GM18505 (cell line): ENCODE results near the gene POLR3B.
"Not testable (repeated sequence)": the region's sequence is repeated elsewhere in the genome, so short reads cannot be mapped to it uniquely, and the experiment has no call there.

Source experiments
- ATAC-seq: cut with Tn5 transposase; IDR thresholded peaks from one replicate; pipeline ENCODE4 v1.9.1; 2021; ENCODE audit not compliant: unreplicated experiment
- POLR2A ChIP-seq: IDR thresholded peaks from 4 replicates; pipeline ENCODE4 v1.6.1; 2011; ENCODE audit warnings: borderline replicate concordance; ENCODE audit not compliant: insufficient read depth, insufficient read length; ENCODE audit errors: extremely low read depth

Gene POLR3B

GRCh38 chr12:106357549-106358395, at the start of gene POLR3B:
Gene POLR3B (plus strand): TSS chr12:106357748. CDS start chr12:106357880, 132 bp downstream.
- ATAC-seq, result peak; percentile 89
- peak; percentile 90 for TF ChIP-seq POLR2A

GRCh38 chr12:106308121-106308520, 49.4 kb upstream of the POLR3B start:
- ATAC-seq, result no peak
- no peak for TF ChIP-seq POLR2A

DNA sequence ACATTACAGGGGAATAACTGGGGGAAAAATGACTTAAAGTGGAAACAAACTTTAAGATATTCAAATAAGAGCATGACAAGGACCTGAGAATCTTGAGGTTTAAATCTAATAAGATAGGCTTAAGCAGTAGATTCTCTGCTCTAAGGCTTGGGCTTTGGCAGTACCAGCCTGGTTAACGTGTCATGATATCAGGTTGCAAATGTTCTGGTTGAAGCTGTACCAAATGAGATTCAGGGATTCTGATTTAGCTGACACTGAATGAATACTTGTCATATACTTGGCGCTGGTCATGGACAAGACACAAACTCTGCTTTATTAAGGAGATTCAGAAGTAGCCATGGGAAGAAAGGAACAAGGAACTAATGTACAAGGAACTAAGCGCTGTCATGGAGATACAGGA, 48.9 kb upstream of the POLR3B start:
- ATAC-seq, result no peak
- no peak for TF ChIP-seq POLR2A

DNA sequence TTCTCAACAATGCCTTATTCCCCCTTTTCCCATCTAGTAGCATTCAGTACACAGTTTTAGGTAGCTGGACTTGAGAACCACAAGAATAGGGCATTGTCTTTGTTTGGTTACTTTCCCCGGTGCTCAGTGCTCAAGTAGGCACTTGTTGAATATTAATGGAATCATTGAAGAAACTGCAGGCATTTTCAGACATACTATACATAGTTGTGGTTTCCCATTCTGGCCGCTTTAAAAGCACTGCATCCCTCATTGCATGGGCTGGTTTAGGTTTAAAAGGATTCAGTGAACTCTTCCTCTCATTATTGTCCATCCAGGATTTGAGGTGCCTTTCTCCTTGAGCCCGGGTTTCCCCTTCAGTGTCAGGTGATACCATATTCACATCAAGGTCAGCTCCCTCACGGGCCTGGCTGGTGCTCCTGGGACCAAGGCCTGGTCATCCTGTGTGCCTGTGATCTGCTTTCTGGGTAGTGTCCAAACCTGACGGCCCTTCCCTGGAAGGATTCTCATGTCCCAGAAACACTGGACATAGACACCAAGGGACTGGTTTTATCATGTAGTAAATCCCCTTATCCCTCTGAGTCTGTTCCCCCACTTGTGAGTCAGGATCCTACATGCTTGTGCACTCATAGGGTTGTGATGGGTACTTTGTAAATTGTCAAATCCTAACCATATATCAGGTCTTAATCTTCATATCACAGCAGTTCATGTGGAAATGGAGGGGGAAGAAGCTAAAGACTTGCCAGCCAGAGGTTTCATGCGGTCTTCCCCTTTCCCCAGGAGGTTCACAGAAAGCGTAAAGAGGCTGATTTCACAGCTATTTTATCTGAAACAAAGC, 47.7 kb upstream of the POLR3B start:
- no peak for TF ChIP-seq POLR2A
- ATAC-seq, result no peak

- no peak for ATAC-seq
- TF ChIP-seq POLR2A, result no peak
Observed at GRCh38 chr12:106310687-106311086, 46.9 kb upstream of the POLR3B start.

GRCh38 chr12:106311139-106311538, 46.4 kb upstream of the POLR3B start:
- no peak for ATAC-seq
- TF ChIP-seq POLR2A, result no peak

DNA sequence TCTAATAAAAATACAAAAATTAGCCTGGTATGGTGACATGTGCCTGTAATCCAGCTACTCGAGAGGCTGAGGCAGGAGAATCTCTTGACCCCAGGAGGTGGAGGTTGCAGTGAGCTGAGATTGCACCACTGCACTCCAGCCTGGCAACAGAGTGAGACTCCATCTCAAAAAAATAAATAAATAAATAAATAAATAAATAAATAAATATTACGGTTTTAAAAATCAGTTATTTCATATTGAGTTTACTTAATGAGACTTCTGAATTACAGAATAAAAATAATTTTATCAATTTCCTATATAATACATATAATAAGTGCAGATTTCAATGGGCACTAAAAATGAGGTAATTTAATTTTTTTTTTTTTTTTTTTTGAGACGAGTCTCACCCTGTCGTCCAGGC, 44.1 kb upstream of the POLR3B start:
- ATAC-seq, result not testable (repeated sequence)

DNA sequence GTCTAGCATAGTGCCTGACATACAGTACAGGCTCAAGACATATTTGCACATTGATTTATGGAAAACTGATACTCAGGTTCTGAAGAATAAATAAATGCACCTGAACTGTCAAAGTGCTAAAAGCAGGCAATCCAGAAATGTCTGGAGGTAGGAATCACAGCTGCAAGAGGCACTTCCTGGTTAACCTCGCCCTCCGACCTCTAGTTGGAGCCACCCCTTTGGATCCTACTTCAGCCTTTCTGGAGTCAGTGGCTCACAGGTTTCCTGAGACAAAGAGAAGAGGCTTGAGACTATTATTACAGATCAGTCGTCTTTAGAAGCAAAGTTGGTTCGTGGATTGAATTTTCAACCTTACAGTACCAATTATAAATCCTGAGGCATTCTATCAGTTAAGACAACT, 42.0 kb upstream of the POLR3B start:
- ATAC-seq, result no peak
- TF ChIP-seq POLR2A, result no peak

GRCh38 chr12:106317406-106318082, 40.0 kb upstream of the POLR3B start:
- no peak for ATAC-seq
- TF ChIP-seq POLR2A, result no peak

DNA sequence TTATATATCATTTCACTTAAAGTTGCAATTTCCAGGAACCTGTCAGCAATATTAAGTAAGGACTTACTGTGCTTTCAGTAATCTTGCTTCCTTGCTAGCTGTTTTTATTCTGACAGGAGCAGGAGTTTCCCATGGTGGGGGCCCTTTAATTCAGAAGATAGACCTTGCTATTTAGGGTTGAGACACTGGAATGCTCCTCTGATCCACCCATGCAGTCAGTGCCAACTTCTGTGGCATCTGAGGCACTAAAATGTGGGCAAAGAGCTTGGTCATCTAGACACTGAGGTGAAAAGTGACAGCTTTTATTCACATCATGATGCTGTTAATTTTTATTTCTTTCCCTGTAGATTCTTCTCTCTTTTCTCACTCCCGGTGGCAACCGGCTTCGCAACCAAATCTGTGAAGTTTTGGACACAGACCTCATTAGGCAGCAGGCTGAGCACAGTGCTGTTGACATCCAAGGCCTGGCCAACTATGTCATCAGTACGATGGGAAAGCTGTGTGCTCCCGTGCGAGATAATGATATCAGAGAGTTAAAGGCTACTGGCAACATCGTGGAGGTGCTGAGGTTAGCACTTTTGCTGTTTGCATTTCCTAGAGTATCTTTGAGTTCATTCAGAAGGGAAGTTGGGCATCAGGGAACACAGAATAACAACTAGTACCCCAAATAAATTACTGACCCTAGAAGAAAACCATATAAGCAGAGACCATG, 36.3 kb upstream of the POLR3B start:
- TF ChIP-seq POLR2A, result no peak
- ATAC-seq, result no peak

DNA sequence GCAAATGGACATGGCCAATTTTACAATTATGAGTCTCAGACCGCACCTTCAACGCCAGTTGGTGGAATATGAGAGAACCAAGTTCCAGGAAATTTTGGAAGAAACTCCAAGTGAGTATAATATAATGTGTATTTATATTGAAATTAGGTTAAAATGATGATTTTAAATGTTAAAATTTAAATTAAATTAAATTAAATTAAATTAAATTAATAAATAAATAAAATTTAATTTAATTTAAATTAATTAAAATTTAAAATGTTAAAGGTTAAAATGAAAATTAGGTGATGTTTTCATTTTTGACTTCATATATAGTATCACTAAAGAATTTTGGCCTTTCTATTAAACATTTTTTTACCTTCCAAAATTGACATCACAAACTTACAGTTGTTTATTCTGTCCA, 34.0 kb upstream of the POLR3B start:
- ATAC-seq, result no peak
- TF ChIP-seq POLR2A, result no peak

DNA sequence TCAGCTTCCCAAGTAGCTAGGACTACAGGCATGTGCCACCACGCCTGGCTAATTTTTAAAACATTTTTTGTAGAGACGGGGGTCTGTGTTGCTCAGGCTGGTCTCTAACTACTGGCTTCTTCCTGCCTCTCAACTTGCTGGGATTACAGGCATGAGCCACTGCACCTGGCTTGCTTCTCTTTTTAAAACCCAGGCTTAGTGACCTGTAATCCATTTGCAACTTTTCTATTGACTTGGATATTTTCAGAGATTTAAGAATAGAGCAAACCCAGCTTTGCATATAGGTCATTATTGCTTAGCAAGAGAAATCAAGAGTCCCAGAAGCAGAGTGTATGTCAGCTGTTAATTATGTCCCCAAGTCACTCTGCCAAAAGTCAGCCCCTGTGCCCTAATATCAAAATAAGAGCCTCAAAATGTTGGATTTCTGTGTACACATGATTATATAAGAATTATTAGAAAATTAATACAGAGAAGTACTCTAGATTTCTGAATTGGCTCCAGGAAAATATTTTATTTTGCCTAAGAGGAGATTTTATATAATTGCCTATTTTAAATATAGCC, 30.2 kb upstream of the POLR3B start:
- TF ChIP-seq POLR2A, result no peak
- ATAC-seq, result no peak

GRCh38 chr12:106328735-106329134, 28.8 kb upstream of the POLR3B start:
- ATAC-seq, result no peak
- no peak for TF ChIP-seq POLR2A
